ENCODE results near the gene AKAP6. TPM values are rescaled to one million over a fixed set of nuclear protein-coding genes. Genes with fewer than 3 reads are reported as not detected.
A peak's percentile ranks its signal among the peaks of the same experiment; 100 is the strongest.
"Not testable (repeated sequence)": the region's sequence is repeated elsewhere in the genome, so short reads cannot be mapped to it uniquely, and the experiment has no call there.

AKAP6 gene
- total RNA-seq, 1 donor from 2014 or later, result 4.7 TPM

DNA sequence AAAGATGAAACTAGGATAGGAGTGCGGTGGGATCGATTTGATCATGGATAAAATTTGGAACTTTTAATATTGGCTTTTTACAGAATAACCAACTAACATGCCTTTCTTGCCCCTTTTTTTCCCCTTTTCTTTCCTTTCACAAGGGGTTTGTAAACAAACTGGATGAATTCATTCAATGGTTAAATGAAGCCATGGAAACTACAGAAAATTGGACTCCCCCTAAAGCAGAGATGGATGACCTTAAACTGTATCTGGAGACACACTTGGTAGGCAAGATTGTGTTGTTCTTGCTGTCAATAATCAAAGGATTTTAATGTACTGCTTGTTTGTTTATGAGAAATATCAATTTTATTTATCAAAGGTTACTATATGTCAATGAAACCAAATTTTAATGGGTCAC is 247.9 kb downstream of the AKAP6 start:
- H3K36me3 Mint-ChIP-seq, result no peaks in the 10 kb centered on the region
- H3K27me3 Mint-ChIP-seq, result peaks cover 21% of the 10 kb centered on the region
- no peak overlapping the region for H3K27ac Mint-ChIP-seq
- no peak overlapping the region for H3K4me3 Mint-ChIP-seq
- H3K9me3 Mint-ChIP-seq, result no peaks in the 10 kb centered on the region
- peaks cover 3% of the 10 kb centered on the region for H3K4me1 Mint-ChIP-seq (ENCODE audit: unreplicated experiment)
- TF ChIP-seq, protein P1, sequence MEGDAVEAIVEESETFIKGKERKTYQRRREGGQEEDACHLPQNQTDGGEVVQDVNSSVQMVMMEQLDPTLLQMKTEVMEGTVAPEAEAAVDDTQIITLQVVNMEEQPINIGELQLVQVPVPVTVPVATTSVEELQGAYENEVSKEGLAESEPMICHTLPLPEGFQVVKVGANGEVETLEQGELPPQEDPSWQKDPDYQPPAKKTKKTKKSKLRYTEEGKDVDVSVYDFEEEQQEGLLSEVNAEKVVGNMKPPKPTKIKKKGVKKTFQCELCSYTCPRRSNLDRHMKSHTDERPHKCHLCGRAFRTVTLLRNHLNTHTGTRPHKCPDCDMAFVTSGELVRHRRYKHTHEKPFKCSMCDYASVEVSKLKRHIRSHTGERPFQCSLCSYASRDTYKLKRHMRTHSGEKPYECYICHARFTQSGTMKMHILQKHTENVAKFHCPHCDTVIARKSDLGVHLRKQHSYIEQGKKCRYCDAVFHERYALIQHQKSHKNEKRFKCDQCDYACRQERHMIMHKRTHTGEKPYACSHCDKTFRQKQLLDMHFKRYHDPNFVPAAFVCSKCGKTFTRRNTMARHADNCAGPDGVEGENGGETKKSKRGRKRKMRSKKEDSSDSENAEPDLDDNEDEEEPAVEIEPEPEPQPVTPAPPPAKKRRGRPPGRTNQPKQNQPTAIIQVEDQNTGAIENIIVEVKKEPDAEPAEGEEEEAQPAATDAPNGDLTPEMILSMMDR (conservative IDR thresholded peaks at IDR 0.05), result no peak
- no peak for DNase-seq (ENCODE audit: extremely low spot score, unreplicated experiment)

DNA sequence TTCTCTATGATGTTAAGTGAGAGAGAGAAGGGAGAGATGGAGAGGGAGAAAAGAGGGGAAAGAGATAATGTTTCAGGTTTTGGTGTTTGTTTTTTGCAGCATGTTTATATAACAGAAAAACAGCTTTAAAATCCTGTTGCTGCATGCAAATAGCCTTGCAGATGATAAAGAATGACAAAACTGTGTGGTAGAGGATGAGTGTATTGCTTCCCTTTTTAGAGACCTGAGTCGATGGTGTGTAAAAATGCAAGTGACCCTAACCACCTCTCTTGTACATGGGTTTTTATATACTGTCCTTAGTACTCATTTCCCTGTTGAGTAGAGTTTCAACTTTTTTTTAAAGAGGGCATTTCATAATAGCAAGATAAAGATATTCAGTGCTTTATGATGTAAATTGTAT is 249.1 kb downstream of the AKAP6 start:
- Mint-ChIP-seq H3K9me3 (no peaks in the 10 kb centered on the region), H3K4me1 (ENCODE audit: unreplicated experiment) (no peaks in the 10 kb centered on the region), H3K36me3 (no peaks in the 10 kb centered on the region), H3K27me3 (peaks cover 21% of the 10 kb centered on the region), H3K27ac (no peak overlapping the region), H3K4me3 (no peak overlapping the region)
- DNase-seq (ENCODE audit: extremely low spot score, unreplicated experiment), result no peak
- TF ChIP-seq, protein P1 (conservative IDR thresholded peaks at IDR 0.05), result no peak

DNA sequence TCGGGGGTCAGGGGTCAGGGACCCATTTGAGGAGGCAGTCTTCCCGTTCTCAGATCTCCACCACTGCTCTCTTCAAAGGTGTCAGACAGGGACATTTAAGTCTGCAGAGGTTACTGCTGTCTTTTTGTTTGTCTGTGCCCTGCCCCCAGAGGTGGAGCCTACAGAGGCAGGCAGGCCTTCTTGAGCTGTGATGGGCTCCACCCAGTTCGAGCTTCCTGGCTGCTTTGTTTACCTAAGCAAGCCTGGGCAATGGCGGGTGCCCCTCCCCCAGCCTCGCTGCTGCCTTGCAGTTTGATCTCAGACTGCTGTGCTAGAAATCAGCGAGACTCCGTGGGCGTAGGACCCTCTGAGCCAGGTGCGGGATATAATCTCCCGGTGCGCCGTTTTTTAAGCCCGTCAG is 254.3 kb downstream of the AKAP6 start:
- H3K27me3 Mint-ChIP-seq; H3K4me1 Mint-ChIP-seq (ENCODE audit: unreplicated experiment); H3K9me3 Mint-ChIP-seq; H3K4me3 Mint-ChIP-seq; DNase-seq (ENCODE audit: extremely low spot score, unreplicated experiment); H3K27ac Mint-ChIP-seq; H3K36me3 Mint-ChIP-seq: not testable (repeated sequence)

DNA sequence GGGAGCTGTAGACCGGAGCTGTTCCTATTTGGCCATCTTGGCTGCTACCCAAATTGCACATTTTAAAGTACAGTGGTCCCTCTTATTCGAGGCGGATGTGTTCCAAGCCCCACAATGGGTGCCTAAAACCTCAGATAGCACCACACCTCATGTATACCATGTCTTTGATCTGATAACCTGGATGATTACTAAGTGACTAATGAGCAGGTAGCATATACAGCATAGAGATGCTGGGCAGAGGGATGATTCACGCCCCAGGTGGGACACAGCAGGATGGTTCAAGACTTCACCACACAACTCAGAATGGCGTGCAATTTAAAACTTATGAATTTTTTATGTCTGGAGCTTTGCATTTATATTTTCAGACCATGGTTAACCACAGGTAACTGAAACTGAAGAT is 255.0 kb downstream of the AKAP6 start:
- Mint-ChIP-seq H3K9me3 (no peaks in the 10 kb centered on the region), H3K36me3 (no peaks in the 10 kb centered on the region), H3K4me3 (no peak overlapping the region), H3K27me3 (peaks cover 3% of the 10 kb centered on the region), H3K27ac (no peak overlapping the region), H3K4me1 (ENCODE audit: unreplicated experiment) (peaks cover 3% of the 10 kb centered on the region)
- DNase-seq (ENCODE audit: extremely low spot score, unreplicated experiment), result no peak
- TF ChIP-seq, protein P1 (conservative IDR thresholded peaks at IDR 0.05), result no peak

DNA sequence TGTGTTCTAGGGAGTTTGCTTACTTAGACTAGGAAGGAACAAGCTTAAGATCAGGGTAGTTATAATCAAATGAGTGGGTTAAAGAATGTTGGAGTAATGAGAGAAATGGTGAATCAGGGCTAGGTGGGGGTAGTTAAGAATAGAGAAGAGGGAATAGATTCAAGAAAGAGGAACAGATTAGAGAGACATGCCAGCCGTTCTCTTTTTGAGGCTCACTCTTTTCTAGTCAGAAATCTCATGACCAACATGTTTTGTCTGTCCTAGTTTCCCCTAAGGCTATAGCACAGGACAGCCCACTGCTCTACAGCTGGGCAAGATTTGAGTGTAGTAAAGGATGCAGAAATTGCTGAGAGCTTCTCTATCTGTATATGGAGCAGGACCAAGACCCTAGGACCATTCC is 258.4 kb downstream of the AKAP6 start:
- TF ChIP-seq, protein P1 (conservative IDR thresholded peaks at IDR 0.05), result no peak
- Mint-ChIP-seq H3K36me3 (no peaks in the 10 kb centered on the region), H3K27ac (no peak overlapping the region), H3K4me1 (ENCODE audit: unreplicated experiment) (peaks cover 7% of the 10 kb centered on the region), H3K9me3 (no peaks in the 10 kb centered on the region), H3K27me3 (peaks cover 3% of the 10 kb centered on the region), H3K4me3 (no peak overlapping the region)
- no peak for DNase-seq (ENCODE audit: extremely low spot score, unreplicated experiment)

DNA sequence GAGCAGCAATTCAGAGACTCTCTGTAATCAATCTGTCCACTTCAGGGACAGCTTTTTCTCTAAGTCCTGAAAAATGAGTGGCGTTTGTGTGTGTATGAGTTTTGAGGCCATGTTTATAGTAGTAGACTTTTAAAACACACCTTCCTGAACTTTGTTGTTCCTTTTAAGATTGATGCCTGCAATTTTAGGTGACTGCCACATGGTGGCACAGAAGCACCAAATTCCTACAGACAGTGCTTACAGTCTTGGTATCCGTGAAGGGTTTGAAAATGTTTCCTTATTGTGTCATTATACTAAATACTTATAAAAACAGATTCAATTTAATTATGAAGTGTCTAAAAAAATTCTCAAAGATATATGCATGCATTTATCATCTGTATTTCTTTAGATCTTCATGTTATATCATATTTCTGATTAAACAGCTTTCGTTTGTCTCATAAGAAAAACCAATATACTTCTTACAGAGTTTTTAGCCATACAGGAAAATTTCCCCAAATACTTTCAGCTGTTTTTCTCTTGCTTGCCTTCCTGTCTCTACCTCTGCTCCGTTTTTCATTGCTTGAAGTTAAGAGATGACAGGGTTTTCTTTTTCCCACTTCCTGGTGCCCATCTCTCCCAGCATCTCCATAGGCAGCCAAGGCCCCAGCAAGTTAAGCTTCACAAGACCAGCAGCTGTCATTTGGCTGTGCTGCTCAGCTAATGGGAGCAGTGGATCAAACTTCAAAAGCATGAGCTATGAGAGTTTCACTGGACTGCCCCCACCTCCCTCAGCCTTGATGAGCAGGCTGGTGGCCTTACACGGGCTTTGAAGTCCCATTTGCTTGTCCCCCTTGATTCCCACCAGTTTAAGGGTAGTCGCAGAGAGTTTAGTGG is 259.6 kb downstream of the AKAP6 start:
- Mint-ChIP-seq H3K4me1 (ENCODE audit: unreplicated experiment) (peaks cover 7% of the 10 kb centered on the region), H3K27ac (no peak overlapping the region), H3K9me3 (no peaks in the 10 kb centered on the region), H3K27me3 (peaks cover 3% of the 10 kb centered on the region), H3K4me3 (no peak overlapping the region), H3K36me3 (no peaks in the 10 kb centered on the region)
- DNase-seq (ENCODE audit: extremely low spot score, unreplicated experiment), result no peak
- TF ChIP-seq, protein P1 (conservative IDR thresholded peaks at IDR 0.05), result peak; percentile 87
